Stimulated activated CD8-positive, alpha-beta memory T cell treated with anti-CD3 and anti-CD28 coated beads, Interleukin-2, amount 100 ng/mL, for 1 hour (primary cell): Measurements from ENCODE around the gene NOL9.

Source experiments
- DNase-seq, 2 donors: peaks; one replicate each; pipeline ENCODE4 v3.0.0-alpha.2; 2020; ENCODE audit warnings: low read depth in 2 of 2

NOL9 gene

DNA sequence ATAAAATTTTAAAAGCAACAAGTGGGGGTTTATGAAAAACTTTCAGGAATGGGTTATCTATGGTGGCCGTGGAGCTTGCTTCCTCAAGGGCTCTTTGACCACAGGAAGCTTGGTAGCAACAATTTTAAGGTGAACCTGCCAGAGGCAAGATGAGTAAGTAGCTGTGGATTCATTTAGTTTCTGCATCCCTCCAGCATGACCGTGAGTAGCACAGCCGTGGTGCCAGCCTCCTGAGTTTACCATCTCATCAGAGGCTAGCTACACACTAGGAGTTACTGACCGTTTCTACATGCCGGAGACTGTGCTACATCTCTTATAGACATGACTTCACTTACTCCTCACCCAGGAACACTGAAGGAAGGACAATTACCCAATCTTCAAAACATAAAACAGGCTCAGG is 32.8 kb downstream of the NOL9 start:
- DNase-seq: no peak

DNA sequence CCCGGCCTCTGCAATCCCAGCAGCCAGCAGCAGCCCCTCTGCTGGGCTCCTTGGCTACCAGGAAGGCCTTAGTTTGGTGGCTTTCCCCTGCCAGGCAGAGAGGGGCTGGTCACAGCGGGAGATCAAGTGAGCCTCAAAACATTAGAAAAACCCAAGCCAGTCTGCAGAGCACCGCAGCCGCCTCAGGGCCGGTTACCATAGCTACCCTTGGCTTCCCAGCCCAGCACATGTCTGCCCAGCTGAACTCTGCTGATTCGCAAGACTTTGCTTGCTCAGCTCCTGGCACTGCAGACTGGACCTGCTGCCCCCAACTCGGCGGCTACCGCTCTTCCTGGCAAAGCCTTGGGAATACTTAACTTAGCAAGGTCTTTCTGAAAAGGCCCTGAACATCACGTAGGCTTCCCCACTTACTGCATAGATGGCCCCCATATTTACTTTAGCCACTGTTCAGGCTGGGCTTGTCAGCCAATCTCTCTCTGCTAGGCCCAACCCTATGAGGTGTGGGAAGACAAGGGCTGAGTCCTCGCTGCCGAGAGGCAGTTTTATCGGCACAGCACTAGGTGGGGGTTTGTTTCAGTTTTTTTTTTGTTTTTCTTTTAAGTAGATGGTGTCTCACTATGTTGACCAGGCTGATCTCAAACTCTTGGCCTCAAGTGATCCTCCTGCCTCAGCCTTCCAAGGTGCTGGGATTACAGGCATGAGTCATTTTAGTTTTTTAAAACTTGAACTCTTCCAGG is 34.2 kb downstream of the NOL9 start:
- DNase-seq: no peak

DNA sequence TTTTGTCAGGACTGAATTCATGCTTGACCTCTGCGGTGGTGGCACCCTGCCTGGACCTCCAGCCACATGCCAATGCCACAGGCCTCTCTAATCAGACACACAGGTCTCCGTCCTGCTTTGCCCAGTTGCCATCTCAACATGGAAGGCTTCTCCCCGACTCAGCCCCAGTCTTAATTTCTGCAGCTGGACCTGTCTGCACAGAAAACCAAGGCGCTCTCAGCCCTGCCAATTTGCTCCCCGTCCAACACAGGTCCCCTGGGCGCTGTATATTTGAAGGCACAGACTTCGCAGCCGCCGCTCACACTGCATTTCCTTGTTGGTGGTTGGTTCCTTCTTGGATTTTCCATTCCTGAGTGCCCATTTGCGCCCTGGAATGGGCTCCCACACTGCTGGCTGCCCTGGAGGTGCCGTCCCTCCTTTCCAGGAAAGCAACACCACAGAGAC is 34.8 kb downstream of the NOL9 start:
- DNase-seq: no peak

DNA sequence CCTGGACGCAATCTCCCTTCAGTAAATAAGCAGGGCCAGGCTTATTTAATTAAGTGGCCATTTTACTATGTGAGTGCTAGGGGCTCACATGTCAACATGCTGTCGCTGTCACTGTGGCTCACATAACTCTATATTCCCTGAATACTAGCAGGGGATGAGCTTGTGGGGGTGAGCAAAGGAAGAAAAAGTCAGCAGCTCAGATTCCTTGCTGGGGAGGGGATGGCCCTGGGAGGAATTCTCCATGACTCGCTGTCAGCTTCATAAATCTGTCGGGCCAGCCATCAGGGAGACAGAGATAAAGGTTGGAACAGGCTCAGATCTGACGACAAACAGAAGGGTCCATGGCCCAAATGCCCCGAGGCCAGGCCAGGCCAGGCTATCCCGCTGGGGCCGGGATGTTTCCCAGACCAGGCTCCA is 36.9 kb downstream of the NOL9 start:
- no peak for DNase-seq

DNA sequence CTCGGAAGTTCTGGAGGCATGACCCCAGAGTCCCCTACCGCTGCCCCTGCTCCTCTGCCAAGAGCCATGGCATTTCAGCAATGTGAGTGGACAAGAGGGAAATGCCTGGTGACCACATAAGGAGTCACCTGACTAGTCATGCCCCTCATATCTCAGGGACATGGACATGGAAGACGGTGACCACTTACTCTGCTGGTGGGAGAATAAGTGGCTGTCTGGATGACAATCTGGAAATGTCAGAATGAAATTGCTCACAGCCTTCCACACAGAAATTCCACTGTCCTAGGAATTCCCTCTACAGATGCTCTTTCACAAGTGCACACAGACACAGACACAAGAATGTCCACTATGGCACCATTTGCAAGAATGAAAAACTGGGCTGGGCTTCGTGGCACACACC is 38.5 kb downstream of the NOL9 start:
- DNase-seq: no peak

DNA sequence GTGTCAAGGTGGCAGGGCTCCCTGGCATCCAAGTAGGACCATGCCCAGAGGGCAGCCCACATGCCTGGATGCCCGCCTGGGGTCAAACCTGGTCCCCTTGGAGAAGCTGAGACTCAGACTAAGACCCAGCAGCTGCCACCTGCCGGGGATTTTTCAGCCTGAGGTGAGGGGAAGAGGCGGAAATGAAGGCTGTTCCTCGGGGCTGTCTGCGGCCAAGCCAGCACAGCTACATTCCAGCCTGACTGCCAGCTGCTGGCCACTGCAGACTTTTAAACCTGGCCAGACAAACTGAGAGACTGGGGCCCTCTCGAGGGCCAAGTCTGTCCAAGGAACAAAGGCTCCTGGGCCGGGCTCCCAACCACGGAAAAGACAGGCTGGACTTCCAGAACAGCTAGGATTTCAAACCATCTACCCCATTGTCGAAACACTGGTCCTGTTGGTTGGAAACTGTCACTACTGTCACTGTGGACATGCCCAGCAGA is 41.0 kb downstream of the NOL9 start:
- no peak for DNase-seq

DNA sequence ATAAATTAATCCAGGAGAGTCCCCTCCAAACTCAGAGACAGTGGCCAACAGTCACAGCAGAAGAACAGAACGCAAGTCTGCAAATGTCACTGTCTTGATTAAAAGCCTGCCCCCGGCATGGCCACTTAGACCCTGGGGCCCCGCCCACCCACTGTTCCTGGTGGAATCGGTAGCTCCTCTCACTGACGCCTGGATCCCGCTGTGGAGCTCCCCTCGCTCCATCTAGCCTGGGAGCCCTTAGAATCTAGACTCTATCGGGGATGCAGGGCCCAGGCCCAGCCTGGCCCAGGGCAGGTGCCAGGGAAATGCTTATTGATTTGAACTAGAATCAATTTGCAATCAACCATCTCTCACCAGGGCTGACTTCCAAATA is 41.4 kb downstream of the NOL9 start:
- no peak for DNase-seq

DNA sequence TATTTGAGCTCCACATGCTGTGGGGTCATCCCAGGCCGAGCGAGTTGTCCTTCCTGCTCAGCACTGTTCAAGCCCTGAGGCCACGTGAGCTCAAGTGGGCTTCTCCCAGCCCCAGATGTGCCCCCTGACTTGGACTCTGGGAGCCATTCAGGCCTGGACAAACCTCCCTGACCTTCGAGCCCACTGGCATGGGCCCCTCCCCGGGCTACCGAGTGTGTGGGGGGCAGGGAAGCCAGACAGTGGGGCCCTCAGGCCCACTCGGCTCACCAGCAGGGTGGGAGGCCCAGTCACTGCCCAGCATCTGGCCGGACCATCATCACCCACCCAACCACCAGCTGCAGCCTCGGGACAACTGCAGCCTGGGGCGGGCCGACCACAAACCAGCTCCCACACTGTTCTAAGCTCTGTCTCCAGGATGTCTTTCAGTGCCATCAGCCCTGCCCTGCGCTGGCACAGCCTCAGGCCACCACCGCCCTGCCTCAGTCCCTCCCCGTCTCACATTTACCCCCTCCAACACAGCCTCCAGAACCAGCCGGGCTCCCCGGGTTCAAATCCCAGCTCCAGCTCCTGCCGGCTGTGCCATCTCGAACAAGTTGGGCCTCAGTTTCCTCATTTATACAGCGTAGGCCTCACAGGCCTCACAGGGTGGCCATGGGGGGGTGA is 41.9 kb downstream of the NOL9 start:
- no peak for DNase-seq

DNA sequence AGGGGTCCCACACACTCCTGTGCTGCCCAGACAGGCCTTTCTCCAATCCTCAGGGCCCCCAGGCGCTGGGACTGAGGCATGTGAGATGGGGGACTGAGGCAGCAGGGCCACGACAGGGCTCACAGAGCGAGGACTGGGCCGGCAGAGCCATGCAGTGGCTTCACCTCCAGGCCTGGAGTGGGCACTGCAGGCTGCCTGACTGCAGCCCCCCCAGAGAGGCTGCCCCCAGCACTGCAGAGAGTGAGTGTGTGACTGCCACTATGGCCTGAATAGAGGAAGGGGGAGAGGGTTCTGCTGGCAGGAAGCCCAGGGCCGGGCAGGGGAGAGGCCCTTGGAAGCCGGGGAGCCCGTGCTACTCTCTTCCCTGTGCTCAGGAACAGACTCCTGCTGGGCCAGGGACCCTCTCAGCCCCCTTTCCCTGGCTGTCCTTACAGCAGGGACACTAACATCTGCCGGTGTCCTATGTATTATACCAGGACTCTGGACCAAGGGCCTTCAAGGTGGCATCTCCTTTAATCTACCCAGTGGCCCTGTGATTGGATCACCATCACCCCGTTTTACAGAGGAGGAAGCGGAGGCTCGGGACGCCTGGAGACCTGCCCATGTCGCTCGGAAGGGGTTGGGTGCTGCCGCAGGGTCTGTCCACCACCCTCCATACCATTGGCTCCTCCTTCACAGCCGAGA is 42.6 kb downstream of the NOL9 start:
- no peak for DNase-seq

DNA sequence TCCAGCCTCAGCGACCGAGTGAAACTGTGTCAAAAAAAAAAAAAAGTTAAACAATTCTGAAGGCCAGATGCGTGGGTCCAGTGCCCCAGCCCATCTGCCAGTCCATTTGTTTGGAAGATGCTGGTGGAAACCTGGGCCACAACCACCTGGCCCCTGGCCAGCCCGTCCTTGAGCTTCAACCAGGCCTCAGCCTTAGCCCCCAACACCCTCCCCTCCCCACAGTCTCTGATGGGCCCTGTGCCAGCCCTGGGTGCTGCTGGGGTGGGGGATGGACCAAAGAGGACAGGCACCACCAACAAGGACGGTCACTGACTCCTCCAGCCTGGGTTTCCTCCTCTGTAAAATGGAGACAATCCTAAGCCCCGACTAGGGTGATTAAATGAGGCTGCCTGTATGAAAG is 43.3 kb downstream of the NOL9 start:
- no peak for DNase-seq

DNA sequence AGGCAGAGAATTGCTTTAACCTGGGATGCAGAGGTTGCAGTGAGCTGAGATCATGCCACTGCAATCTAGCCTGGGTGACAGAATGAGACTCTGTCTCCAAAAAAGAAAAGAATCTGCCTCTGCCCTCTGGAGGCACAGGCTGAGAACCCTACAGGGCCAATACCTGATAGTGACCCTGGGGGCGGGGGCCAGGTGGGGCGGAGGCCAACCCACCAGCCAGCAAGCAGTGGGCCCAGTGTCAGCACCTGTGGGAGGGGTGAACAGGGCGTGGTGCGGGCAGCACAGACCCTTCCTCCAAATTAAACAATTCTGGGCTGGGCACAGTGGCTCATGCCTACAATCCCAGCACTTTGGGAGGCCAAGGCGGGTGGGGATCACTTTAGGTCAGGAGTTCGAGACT is 43.8 kb downstream of the NOL9 start:
- no peak for DNase-seq

DNA sequence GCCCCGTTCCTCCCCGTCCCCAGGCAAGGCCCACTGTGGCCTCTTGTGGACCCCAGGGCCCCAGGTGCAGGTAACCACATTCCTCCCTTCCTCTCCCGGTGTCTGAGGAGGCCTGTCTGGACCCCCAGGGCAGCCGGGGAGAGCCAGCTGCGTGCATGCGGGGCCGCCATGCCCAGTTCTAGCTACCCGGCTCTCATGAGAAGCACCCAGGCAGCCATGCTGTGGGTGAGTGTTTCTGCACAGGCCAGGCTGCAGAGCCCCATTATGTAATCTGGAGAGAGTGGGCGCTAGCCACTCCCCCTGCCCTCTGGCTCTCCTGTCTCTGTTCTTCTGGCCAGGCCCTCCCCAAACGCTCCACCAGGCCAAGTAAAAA is 44.4 kb downstream of the NOL9 start:
- DNase-seq: no peak

DNA sequence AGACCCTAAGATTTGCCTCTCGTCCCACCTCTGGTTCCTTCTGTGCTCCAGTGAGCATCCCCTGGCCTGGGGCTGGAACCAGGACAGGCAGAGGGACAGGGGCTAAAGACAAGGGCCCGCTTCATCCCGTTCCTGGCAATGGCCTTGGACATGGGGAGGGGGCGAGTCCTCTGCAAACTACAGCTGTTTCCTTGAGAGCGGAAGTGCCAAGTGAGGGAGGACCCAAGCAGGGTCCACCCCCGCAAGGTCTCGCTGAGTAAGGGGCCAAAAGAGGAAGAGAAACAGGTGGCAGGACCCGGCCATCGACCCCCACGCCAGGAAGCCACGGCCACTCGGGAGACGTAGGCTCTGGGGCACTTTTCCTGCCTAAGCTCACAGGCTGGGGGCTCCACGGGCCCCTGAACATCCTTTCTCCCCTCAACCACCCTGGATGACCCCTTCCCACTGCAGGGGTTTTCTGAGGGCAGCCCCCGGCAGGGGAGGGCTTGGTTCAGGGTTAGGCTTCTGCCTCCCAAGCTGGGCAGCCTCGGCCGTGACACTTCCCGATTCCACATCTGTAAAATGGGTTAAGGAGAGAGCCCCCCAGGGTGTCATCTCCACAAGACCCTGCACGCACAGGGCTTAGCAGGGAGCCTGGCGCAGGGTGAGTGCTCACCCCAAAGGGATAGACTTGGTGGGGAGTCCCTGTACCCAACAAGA is 44.9 kb downstream of the NOL9 start:
- no peak for DNase-seq

DNA sequence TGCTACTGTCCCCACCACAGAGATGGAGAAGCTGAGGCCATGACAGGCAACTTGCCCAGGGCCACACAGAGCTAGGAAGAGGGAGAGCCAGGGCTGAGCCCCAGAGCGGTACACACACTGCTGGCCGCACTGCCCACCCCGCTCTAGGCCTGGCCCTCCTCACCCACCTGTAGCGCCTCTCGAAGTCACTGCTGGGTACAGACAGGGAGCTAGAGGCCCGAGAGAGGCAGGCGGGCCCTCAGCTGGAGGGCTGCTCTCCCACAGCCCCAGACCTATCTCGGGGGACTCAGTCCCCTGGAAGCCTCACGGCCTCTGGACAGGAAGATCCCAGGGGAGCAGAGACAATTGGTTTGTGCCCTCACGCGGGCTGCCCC is 45.5 kb downstream of the NOL9 start:
- DNase-seq: no peak

DNA sequence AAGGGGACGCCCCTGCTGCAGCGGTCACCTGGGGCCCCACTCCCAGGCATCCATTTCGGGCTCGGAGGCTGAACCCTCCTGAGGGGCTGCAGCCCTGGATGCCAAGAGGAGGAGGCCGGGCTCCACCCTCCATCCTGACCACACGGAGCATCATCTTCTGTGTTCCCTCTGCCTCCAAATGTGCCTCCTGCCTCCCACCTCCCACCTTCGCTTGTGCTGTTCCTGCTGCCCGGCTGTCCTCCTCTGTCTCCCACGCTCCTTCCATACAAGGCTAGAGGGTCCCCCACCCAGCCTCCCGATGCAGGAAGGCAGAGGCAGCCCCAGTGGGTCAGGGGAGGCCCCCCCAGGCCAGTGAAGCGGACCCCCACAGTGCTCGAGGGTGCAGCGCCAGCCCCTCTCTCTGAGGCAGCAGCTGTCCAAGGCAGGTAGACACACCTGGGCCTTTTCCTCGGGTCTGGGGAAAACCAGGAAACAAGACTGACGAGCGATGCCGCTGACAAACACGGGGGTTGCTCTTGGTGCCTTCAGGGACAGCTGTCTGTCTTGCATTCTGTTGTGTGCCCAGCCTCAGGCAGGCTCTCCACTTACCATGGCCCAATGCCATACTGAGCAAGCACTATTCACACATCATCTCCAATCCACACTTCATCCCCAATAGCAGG is 46.0 kb downstream of the NOL9 start:
- no peak for DNase-seq

DNA sequence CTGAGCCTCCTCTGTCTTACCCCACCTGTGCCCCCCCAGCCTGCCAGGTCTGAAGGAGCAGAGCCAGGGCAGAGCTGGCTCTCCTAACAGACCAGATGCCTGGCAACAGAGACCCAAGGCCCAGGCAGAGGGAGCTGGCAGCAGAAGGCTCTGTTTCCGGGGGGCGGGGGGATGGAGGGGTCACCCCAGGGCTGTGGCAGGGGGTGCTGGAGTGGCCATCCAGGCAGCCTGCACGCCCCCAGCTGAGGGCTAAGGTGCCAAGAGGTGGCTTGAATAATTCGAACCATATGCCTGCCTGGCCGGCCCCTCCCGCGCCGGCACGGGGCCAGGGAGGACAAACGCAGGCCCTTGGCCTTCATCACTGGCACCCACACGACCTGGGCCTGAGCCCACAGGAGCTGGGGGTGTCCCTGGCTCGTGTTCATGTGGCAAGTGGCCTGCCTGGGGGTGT is 46.8 kb downstream of the NOL9 start:
- DNase-seq: no peak

DNA sequence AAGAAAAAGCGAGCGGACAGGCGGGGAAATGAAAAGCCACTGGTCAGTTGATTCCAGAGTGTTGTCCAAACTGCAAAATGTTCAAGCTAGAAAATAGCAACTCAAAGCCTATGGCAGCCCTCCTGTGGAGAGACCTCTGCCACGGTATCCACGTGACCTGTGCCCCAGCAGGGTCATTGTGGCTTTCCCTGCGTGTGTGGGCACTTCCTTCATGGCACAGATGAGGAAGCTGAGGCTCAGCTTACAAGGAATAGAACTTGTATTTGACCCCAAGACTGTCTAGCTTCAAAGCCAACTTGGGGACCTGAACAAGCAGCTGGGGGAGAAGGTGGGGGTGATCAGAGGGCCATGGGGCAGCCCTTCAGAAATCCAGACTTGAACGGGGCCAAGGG is 47.3 kb downstream of the NOL9 start:
- no peak for DNase-seq

DNA sequence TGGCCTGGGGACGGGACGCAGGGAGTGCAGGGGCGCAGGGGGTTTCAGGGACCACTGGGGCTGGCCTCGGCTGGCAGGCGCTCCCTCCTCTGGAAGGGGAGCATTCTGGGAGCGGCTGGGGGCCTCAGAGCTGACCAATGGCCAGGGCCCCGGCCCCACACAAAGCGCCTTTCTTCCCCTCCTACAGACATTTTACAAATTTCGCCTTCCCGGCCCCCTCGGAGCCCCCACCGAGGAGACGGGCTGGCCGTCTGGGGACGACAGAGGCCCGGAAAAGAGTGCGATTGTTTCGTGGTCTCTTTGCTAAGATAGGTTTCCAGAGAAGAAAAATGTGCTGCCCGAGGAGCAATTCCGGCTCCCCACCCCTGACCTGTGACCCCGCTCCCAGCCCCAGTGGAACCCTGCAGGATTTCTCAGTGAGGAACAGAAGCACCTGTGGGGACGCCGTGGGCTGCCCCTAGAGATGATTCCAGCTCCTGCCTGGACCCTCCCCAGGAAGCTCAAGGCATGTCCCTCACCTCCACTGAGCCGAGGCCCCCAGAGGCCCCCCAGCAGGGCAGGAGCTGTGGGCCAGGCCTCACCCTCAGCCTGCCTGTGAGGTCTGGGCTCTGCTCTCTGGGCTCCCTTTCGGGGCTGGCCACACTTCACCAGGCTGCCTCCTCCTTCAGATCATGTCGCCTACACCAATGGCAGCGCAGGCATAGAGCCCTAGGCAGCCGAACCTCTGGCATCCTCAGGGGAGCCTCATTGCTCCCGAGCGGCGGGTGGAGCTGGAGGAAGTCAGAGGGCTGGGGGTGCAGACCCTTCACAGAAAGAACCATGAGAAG is 47.9 kb downstream of the NOL9 start:
- no peak for DNase-seq

DNA sequence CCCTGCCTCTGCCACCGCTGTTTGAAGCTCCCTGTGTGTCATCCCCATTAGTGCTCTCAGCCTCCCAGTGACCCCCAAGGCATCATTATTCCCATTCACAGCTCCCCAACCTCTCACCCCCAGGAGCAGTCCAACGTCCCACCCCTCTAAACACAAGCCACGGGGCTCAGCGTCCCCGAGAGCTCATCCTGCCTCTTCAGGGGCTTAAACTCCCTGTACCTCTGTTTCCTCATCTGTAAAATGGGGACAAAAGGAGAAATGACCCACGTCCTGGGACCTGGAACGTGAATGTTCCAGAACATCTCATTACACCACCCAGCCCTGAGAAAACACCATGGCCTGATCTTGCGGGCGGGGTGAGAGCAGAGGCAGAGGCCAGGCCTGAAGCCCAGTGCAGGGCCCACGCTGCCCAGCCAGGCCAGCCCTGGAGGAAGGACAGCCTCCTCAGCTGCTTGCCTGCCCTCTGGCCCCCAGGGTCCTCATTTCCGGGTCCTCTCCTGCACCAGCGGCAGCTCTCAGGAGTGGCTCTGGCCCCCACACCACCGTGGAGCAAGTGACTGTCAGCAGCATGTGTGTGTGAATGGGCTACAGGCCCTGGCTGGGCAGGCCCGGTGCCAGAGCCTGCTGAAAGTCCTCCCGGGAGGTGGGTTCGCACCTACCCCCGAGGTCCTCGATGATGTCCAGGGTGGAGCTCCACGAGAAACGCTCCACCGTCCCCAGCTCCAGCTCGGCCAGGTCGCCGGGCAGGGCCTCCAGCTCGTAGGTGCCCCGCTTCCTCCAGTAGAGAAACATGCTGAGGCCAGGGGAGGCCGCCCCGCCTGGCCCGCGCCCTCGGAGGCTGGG is 48.7 kb downstream of the NOL9 start:
- no peak for DNase-seq

DNA sequence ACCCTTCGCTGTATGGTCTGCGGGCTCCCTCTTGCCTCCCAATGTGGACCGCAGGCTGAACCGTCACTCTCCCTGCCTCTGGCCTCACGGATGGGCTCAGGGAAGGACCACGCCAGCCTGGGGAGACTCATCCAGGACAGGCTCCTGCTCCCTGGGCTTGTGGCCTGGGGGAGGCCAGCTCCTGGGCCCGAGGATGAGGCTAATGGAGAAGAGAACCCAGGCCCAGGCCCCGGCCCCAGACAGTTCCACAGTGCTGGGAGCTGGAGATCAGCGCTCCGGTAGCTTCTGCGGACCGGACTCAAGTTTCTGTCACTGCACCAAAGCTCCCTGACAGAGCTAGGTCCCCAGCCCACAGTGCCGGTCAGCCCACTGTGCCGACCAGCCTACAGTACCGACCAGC is 49.4 kb downstream of the NOL9 start:
- DNase-seq: no peak
